Adrenal gland (tissue), 12 donors: ENCODE data around the gene SH3RF2. TPM values are rescaled to one million over a fixed set of nuclear protein-coding genes. Genes with fewer than 3 reads are reported as not detected.

ENCODE experiments used
- DNase-seq, 7 donors: peaks; one replicate each; pipeline ENCODE4 v3.0.0-alpha.2; 2019 to 2020
- H3K27ac ChIP-seq, 5 donors: fragments of 200-600 bp; sonication (generic) in 4 of 5; 1 replicate in 3 of 5; 2 replicates in 2 of 5; pipeline versions ENCODE4 v1.5.1 to v1.8.0; 2016 to 2020; ENCODE audit warnings: mild to moderate bottlenecking in 1 of 5
- H3K27me3 ChIP-seq: fragments of 200-600 bp; 2 replicates; pipeline ENCODE4 v1.8.0; 2021
- H3K36me3 ChIP-seq, 2 donors: fragments of 200-600 bp; replicated peaks in 1 of 2; 1 replicate in 1 of 2; 2 replicates in 1 of 2; pipeline versions ENCODE4 v1.5.1 to v1.8.0; 2018 to 2022
- H3K4me1 ChIP-seq, 2 donors: fragments of 200-600 bp; replicated peaks in 1 of 2; 1 replicate in 1 of 2; 2 replicates in 1 of 2; pipeline versions ENCODE4 v1.5.1 to v1.8.0; 2018 to 2021
- H3K4me3 ChIP-seq, 4 donors: fragments of 200-600 bp; sonication (generic) in 3 of 4; one replicate each; pipeline ENCODE4 v1.5.1; 2016 to 2018
- H3K9me3 ChIP-seq, 3 donors: fragments of 200-600 bp; sonication (generic) in 1 of 3; replicated peaks in 1 of 3; 1 replicate in 2 of 3; 2 replicates in 1 of 3; pipeline versions ENCODE4 v1.5.1 to v1.8.0; 2016 to 2021
- POLR2A ChIP-seq, 2 donors: fragments of 450-650 bp; IDR thresholded peaks; one replicate each; pipeline ENCODE4 v1.6.1; 2017; ENCODE audit warnings: antibody characterized with exemption in 2 of 2, mild to moderate bottlenecking in 2 of 2, moderate library complexity in 1 of 2
- WGBS, 4 donors: extraction: QIAGEN DNeasy Blood & Tissue Kit in 2 of 4; methylation state at CpG; one replicate each; pipeline versions ENCODE4 v1.1.5 to v1.1.7; 2013 to 2017; 5-methylcytosine and 5-hydroxymethylcytosine counted together
- intact Hi-C, 2 donors: fragments of 100-400 bp; cut with DNase I; formaldehyde crosslinking; loops; one replicate each; pipeline versions ENCODE4 v1.14.1 to v1.15.0; 2022 to 2023
- polyA plus RNA-seq, 3 donors: library from polyadenylated mRNA; stranded (reverse); fragments of 200-250 nt in 2 of 3; fragments of 350-450 nt in 1 of 3; fragmentation: Illumina TruSeq in 1 of 3; extraction: RNeasy Lipid Tissue Mini Kit (QIAGEN cat#74804) in 1 of 3; gene quantifications; one replicate each; pipeline ENCODE4 v1.2.3, GENCODE V29; 2013 to 2014
- total RNA-seq, 9 donors: library from RNA; depleted of rRNA in 4 of 9; stranded (reverse); fragments of >200 nt in 4 of 9; fragments of 120-200 nt in 1 of 9; fragmentation: NEBNext Ultra II Directional in 1 of 9; extraction: Animal tissue kit (Norgen Biotek cat#: 25700) in 1 of 9; gene quantifications; one replicate each; pipeline versions ENCODE4 v1.1.0 to v1.2.4, GENCODE V29; 2013 to 2023
- TF ChIP-seq, protein P1 (sequence below), 6 experiments: fragments of 450-650 bp in 4 of 6; fragments of 200-600 bp in 2 of 6; sonication (generic) in 1 of 6; IDR thresholded peaks; 1 replicate in 5 of 6; 2 replicates in 1 of 6; pipeline versions ENCODE4 v1.5.1 to v1.8.0; 2016 to 2021; ENCODE audit warnings: antibody characterized with exemption in 6 of 6, mild to moderate bottlenecking in 2 of 6, moderate library complexity in 1 of 6
- donor health status: healthy with polysubstance abuse.
- donor health status: Bipolar disorder and iron deficiency.
- donor health status: DM: yes; HTN: yes; CAD: no.
- donor health status: DM: no; HTN: no; CAD: no.
- donor health status: DM: no; HTN: no; CAD: no.
- donor health status: DM: yes; HTN: yes; CAD: no.

SH3RF2 gene
- total and polyA plus RNA-seq, 12 donors = 0.60 to 3.8 (median 1.2) TPM

DNA sequence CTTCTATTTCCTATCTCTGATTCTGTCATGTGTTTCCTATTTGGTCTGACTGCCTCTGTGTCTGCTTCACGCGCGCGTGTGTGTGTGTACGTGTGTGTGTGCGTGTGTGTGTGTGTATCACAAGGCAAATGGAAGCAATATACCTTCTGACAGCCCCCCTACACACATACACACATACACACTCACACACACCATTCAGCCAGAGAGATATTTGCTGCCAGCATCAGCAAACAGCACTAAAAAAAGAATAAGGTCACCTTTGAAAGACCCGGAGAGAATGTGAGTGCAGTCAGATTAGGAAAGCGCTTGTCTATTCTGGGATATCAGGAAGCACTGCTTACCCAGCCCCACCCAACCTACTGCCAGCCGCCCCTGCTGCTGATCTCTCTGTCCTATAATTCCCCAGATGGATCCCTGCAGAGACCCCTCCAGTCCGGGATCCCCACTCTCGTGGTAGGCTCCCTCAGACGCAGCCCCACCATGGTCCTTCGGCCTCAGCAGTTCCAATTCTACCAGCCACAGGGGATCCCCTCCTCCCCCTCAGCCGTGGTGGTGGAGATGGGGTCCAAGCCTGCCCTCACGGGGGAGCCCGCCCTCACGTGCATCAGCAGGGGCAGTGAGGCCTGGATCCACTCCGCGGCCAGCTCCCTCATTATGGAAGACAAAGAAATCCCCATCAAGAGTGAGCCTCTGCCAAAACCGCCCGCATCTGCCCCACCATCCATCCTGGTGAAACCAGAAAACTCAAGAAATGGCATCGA, 123.3 kb downstream of the SH3RF2 start:
- WGBS, 4 donors = 55 to 77% (median 74%) methylated on average over 13 to 22 of the region's 22 CpGs

GRCh38 chr5:146060221-146060585, 123.8 kb downstream of the SH3RF2 start:
- WGBS, 4 donors = 91 to 94% (median 94%) methylated on average over 5 of the region's 5 CpGs

More for the DNA sequence above, 123.3 kb downstream of the SH3RF2 start:
- no peaks in the 10 kb centered on the region for H3K36me3 ChIP-seq
- H3K9me3 ChIP-seq = no peaks in the 10 kb centered on the region
- no peaks in the 10 kb centered on the region for H3K27me3 ChIP-seq
- intact Hi-C loops = no loop called here
- TF ChIP-seq, protein P1, sequence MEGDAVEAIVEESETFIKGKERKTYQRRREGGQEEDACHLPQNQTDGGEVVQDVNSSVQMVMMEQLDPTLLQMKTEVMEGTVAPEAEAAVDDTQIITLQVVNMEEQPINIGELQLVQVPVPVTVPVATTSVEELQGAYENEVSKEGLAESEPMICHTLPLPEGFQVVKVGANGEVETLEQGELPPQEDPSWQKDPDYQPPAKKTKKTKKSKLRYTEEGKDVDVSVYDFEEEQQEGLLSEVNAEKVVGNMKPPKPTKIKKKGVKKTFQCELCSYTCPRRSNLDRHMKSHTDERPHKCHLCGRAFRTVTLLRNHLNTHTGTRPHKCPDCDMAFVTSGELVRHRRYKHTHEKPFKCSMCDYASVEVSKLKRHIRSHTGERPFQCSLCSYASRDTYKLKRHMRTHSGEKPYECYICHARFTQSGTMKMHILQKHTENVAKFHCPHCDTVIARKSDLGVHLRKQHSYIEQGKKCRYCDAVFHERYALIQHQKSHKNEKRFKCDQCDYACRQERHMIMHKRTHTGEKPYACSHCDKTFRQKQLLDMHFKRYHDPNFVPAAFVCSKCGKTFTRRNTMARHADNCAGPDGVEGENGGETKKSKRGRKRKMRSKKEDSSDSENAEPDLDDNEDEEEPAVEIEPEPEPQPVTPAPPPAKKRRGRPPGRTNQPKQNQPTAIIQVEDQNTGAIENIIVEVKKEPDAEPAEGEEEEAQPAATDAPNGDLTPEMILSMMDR (IDR thresholded peaks at IDR 0.05) = no peak
- no peak for TF ChIP-seq POLR2A (IDR thresholded peaks at IDR 0.05)
- H3K4me3 ChIP-seq = no peak overlapping the region
- no peak for DNase-seq
- H3K27ac ChIP-seq = no peak overlapping the region
- H3K4me1 ChIP-seq = no peaks in the 10 kb centered on the region

DNA sequence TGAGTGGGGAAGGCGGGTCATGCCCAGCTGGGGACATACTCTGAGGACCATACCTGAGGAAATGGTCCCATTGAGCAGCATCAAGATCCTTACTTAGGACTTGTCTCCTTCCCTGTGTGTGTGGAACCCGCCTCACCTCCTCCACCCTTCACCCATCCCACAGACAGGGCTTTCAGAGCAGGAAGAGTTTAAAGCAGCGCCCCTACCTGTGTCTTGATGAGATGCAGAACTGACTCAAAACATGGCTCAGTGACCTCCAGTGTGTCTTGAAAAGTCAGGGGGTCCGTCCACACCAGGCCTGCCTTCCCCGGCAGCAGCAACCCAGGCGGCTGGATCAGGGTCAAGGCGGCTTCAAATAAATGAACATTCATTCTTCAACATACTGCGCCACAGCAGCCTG, 130.6 kb downstream of the SH3RF2 start:
- TF ChIP-seq, protein P1 (IDR thresholded peaks at IDR 0.05) = no peak
- no peak for TF ChIP-seq POLR2A (IDR thresholded peaks at IDR 0.05)
- Histone ChIP-seq H3K27me3 (no peaks in the 10 kb centered on the region), H3K9me3 (no peaks in the 10 kb centered on the region), H3K27ac (no peak overlapping the region), H3K36me3 (no peaks in the 10 kb centered on the region), H3K4me3 (no peak overlapping the region), H3K4me1 (no peaks in the 10 kb centered on the region)
- intact Hi-C loops = no loop called here
- no peak for DNase-seq
- WGBS, 4 donors = 92 to 96% (median 96%) methylated on average over 3 to 8 of the region's 8 CpGs

More at GRCh38 chr5:146060221-146060585, 123.8 kb downstream of the SH3RF2 start:
- no peaks in the 10 kb centered on the region for H3K4me1 ChIP-seq
- H3K9me3 ChIP-seq = no peaks in the 10 kb centered on the region
- DNase-seq = no peak
- TF ChIP-seq, protein P1 (IDR thresholded peaks at IDR 0.05) = no peak
- no peak for TF ChIP-seq POLR2A (IDR thresholded peaks at IDR 0.05)
- H3K36me3 ChIP-seq = no peaks in the 10 kb centered on the region
- H3K27ac ChIP-seq = no peak overlapping the region
- no peak overlapping the region for H3K4me3 ChIP-seq
- intact Hi-C loops = no loop called here
- H3K27me3 ChIP-seq = no peaks in the 10 kb centered on the region

- WGBS, 4 donors = 76 to 87% (median 83%) methylated on average over 9 of the region's 9 CpGs
- H3K9me3 ChIP-seq = no peaks in the 10 kb centered on the region
- intact Hi-C loops = no loop called here
- H3K4me3 ChIP-seq = no peak overlapping the region
- no peak for TF ChIP-seq POLR2A (IDR thresholded peaks at IDR 0.05)
- TF ChIP-seq, protein P1 (IDR thresholded peaks at IDR 0.05) = no peak
- no peaks in the 10 kb centered on the region for H3K4me1 ChIP-seq
- no peaks in the 10 kb centered on the region for H3K36me3 ChIP-seq
- H3K27me3 ChIP-seq = no peaks in the 10 kb centered on the region
- H3K27ac ChIP-seq = no peak overlapping the region
- DNase-seq = no peak
Observed at GRCh38 chr5:146068206-146068605, 131.8 kb downstream of the SH3RF2 start.
